SK-N-MC (cell line): ENCODE data around the gene SPRR1B.
"Not testable (repeated sequence)": the region's sequence is repeated elsewhere in the genome, so short reads cannot be mapped to it uniquely, and the experiment has no call there.

Experiments
- DNase-seq: peaks from one replicate; pipeline ENCODE4 v3.0.0-alpha.2; 2011; ENCODE audit warnings: low read depth, low spot score
- H3K27ac ChIP-seq: fragments of 200-600 bp; sonication (generic); 2 replicates; pipeline ENCODE4 v1.5.1; 2016; ENCODE audit warnings: mixed run types
- H3K36me3 ChIP-seq: fragments of 200-600 bp; sonication (generic); 2 replicates; pipeline ENCODE4 v1.6.1; 2017; ENCODE audit warnings: antibody characterized with exemption, low read length, mixed read lengths; ENCODE audit not compliant: insufficient read depth
- H3K4me3 ChIP-seq: fragments of 200-600 bp; sonication (generic); 2 replicates; pipeline ENCODE4 v1.5.1; 2016
- H3K9ac ChIP-seq: fragments of 200-600 bp; sonication (generic); 2 replicates; pipeline ENCODE4 v1.8.0; 2017; ENCODE audit warnings: mixed run types, mixed read lengths; ENCODE audit not compliant: insufficient read length
- H3K9me3 ChIP-seq: fragments of 200-600 bp; sonication (generic); 2 replicates; pipeline ENCODE4 v1.6.1; 2017; ENCODE audit warnings: low read depth, mild to moderate bottlenecking, antibody characterized with exemption, low read length, moderate library complexity, mixed read lengths
- EZH2 ChIP-seq: fragments of 200-600 bp; sonication (generic); IDR thresholded peaks from one replicate; pipeline ENCODE4 v1.6.1; 2017; ENCODE audit warnings: antibody characterized with exemption
- FOXP2 ChIP-seq: optimal IDR thresholded peaks from 2 replicates; pipeline ENCODE3; 2011; ENCODE audit warnings: mild to moderate bottlenecking, moderate library complexity; ENCODE audit not compliant: insufficient read depth; ENCODE audit errors: extremely low read length, control extremely low read depth
- POLR2AphosphoS5 ChIP-seq: IDR thresholded peaks from 2 replicates; pipeline ENCODE4 v1.6.1; 2012; ENCODE audit warnings: mild to moderate bottlenecking, low read depth, low read length, borderline replicate concordance

Gene SPRR1B

GRCh38 chr1:153028766-153029165 is 2.2 kb upstream of the SPRR1B start:
- H3K9me3 ChIP-seq: no peaks in the 10 kb centered on the region
- no peak overlapping the region for H3K27ac ChIP-seq
- no peak for DNase-seq
- no peaks in the 10 kb centered on the region for H3K36me3 ChIP-seq
- H3K9ac ChIP-seq: no peak overlapping the region
- TF ChIP-seq EZH2 (no peak), POLR2AphosphoS5 (no peak), FOXP2 (no peak)
- H3K4me3 ChIP-seq: no peak overlapping the region

- H3K4me3 ChIP-seq: no peak overlapping the region
- no peaks in the 10 kb centered on the region for H3K36me3 ChIP-seq
- no peak for TF ChIP-seq POLR2AphosphoS5
- DNase-seq: no peak
- no peaks in the 10 kb centered on the region for H3K9me3 ChIP-seq
- no peak overlapping the region for H3K9ac ChIP-seq
- H3K27ac ChIP-seq: no peak overlapping the region
Observed at GRCh38 chr1:153032073-153032472, 1.1 kb downstream of the SPRR1B start.

- Histone ChIP-seq H3K36me3 (no peaks in the 10 kb centered on the region), H3K9me3 (no peaks in the 10 kb centered on the region), H3K4me3 (no peak overlapping the region), H3K27ac (no peak overlapping the region), H3K9ac (no peak overlapping the region)
- TF ChIP-seq POLR2AphosphoS5 (no peak), FOXP2 (no peak), EZH2 (no peak)
- DNase-seq: no peak
Observed at GRCh38 chr1:153032677-153033308, 1.8 kb downstream of the SPRR1B start.

GRCh38 chr1:153035211-153035610 is 4.2 kb downstream of the SPRR1B start:
- TF ChIP-seq POLR2AphosphoS5 (no peak), EZH2 (no peak), FOXP2 (no peak)
- no peak for DNase-seq

GRCh38 chr1:153040950-153041631 is 10.1 kb downstream of the SPRR1B start, which contains the start of gene SPRR2D:
SPRR2D (minus strand) TSS chr1:153041120; CDS start chr1:153040346, 774 bp downstream.
- H3K9me3 ChIP-seq: no peaks in the 10 kb centered on the region
- no peak within 1 kb of the TSS for H3K9ac ChIP-seq
- TF ChIP-seq EZH2: no peak
- TF ChIP-seq POLR2AphosphoS5: no peak
- no peak for TF ChIP-seq FOXP2
- no peak within 1 kb of the TSS for H3K4me3 ChIP-seq
- H3K27ac ChIP-seq: no peak within 1 kb of the TSS
- no peaks in the 10 kb centered on the region for H3K36me3 ChIP-seq
- no peak for DNase-seq

More at GRCh38 chr1:153035211-153035610, 4.2 kb downstream of the SPRR1B start:
- Histone ChIP-seq H3K4me3 (no peak overlapping the region), H3K36me3 (no peaks in the 10 kb centered on the region), H3K9ac (no peak overlapping the region), H3K27ac (no peak overlapping the region), H3K9me3 (no peaks in the 10 kb centered on the region)

- no peak overlapping the region for H3K9ac ChIP-seq
- no peaks in the 10 kb centered on the region for H3K9me3 ChIP-seq
- TF ChIP-seq EZH2 (no peak), POLR2AphosphoS5 (no peak), FOXP2 (no peak)
- no peak overlapping the region for H3K27ac ChIP-seq
- no peaks in the 10 kb centered on the region for H3K36me3 ChIP-seq
- no peak overlapping the region for H3K4me3 ChIP-seq
- no peak for DNase-seq
Observed at GRCh38 chr1:153049211-153049610, 18.2 kb downstream of the SPRR1B start.

GRCh38 chr1:153056111-153056510 is 25.1 kb downstream of the SPRR1B start:
- not testable (repeated sequence) for H3K9ac ChIP-seq, H3K27ac ChIP-seq, DNase-seq, H3K4me3 ChIP-seq, H3K36me3 ChIP-seq, H3K9me3 ChIP-seq

GRCh38 chr1:153057375-153057774 is 26.4 kb downstream of the SPRR1B start, which contains the start of gene SPRR2A:
SPRR2A (minus strand) TSS chr1:153057512; CDS start chr1:153056735, 777 bp downstream.
- Histone ChIP-seq H3K27ac (no peak within 1 kb of the TSS), H3K4me3 (no peak within 1 kb of the TSS), H3K9ac (no peak within 1 kb of the TSS), H3K36me3 (no peaks in the 10 kb centered on the region), H3K9me3 (no peaks in the 10 kb centered on the region)
- DNase-seq: no peak
- TF ChIP-seq FOXP2 (no peak), EZH2 (no peak), POLR2AphosphoS5 (no peak)

- DNase-seq: no peak
- Histone ChIP-seq H3K27ac (no peak overlapping the region), H3K9me3 (no peaks in the 10 kb centered on the region), H3K36me3 (no peaks in the 10 kb centered on the region), H3K9ac (no peak overlapping the region), H3K4me3 (no peak overlapping the region)
- no peak for TF ChIP-seq POLR2AphosphoS5
- TF ChIP-seq EZH2: no peak
- no peak for TF ChIP-seq FOXP2
Observed at GRCh38 chr1:153058154-153058553, 27.2 kb downstream of the SPRR1B start.
